A673 (cell line): Measurements from ENCODE around the gene EIF5. TPM values are rescaled to one million over a fixed set of nuclear protein-coding genes. Genes with fewer than 3 reads are reported as not detected.

Experiments
- BruUV-seq: library from RNA; stranded (reverse); fragments of 400-500 nt; replicated peaks from 2 replicates; lab custom pipeline; 2021; lab: Mats Ljungman, UMichigan
- CTCF ChIA-PET: fragments of 300-600 bp; sonication (Branson Sonifier 250); formaldehyde crosslinking; loops from one replicate; lab custom pipeline; 2022; ENCODE audit warnings: antibody characterized with exemption; lab: Charles Lee
- POLR2A ChIA-PET: fragments of 300-600 bp; sonication (Branson Sonifier 250); formaldehyde crosslinking; loops from one replicate; lab custom pipeline; 2022; ENCODE audit warnings: antibody characterized with exemption; ENCODE audit not compliant: low non-redundant PET; lab: Charles Lee
- DNase-seq: peaks from one replicate; pipeline ENCODE4 v3.0.0-alpha.2; 2015; ENCODE audit warnings: low spot score
- H3K27ac ChIP-seq: fragments of 200-600 bp; sonication (generic); 2 replicates; pipeline ENCODE4 v1.5.1; 2016; ENCODE audit warnings: mixed run types, low read depth, mild to moderate bottlenecking, mixed read lengths, antibody characterized with exemption, low read length; ENCODE audit not compliant: poor library complexity, severe bottlenecking
- H3K27me3 ChIP-seq: fragments of 200-600 bp; sonication (generic); replicated peaks from 2 replicates; pipeline ENCODE4 v1.6.1; 2017; ENCODE audit warnings: mixed run types, low read depth, mild to moderate bottlenecking, mixed read lengths, antibody characterized with exemption, low read length; ENCODE audit not compliant: insufficient read depth, poor library complexity
- H3K36me3 ChIP-seq: fragments of 200-600 bp; sonication (generic); 2 replicates; pipeline ENCODE4 v1.6.1; 2016; ENCODE audit warnings: mixed run types, mild to moderate bottlenecking, mixed read lengths, antibody characterized with exemption, low read length; ENCODE audit not compliant: insufficient read depth, poor library complexity, severe bottlenecking
- H3K4me1 ChIP-seq: fragments of 200-600 bp; sonication (generic); 2 replicates; pipeline ENCODE4 v1.6.1; 2017; ENCODE audit warnings: mixed run types, mild to moderate bottlenecking, mixed read lengths, antibody characterized with exemption, low read length; ENCODE audit not compliant: insufficient read depth, poor library complexity, severe bottlenecking
- H3K4me3 ChIP-seq: fragments of 200-600 bp; sonication (generic); 2 replicates; pipeline ENCODE4 v1.5.1; 2016; ENCODE audit warnings: low read depth, mixed run types, mild to moderate bottlenecking, mixed read lengths, low read length; ENCODE audit not compliant: poor library complexity, severe bottlenecking
- H3K9me3 ChIP-seq: fragments of 200-600 bp; sonication (generic); 2 replicates; pipeline ENCODE4 v1.6.1; 2016; ENCODE audit warnings: mixed run types, low read depth, mild to moderate bottlenecking, mixed read lengths, antibody characterized with exemption, low read length; ENCODE audit not compliant: poor library complexity, severe bottlenecking
- EZH2 ChIP-seq: fragments of 200-600 bp; sonication (generic); IDR thresholded peaks from 2 replicates; pipeline ENCODE4 v1.6.1; 2017; ENCODE audit warnings: borderline replicate concordance, low read depth, mild to moderate bottlenecking, mixed read lengths, antibody characterized with exemption, low read length; ENCODE audit not compliant: poor library complexity, severe bottlenecking
- intact Hi-C: fragments of 100-400 bp; cut with micrococcal nuclease; formaldehyde crosslinking; loops from one replicate; pipeline ENCODE4 v1.10.0; 2022; ENCODE audit not compliant: unreplicated experiment
- total RNA-seq: library from RNA; stranded (reverse); gene quantifications from 2 replicates; pipeline ENCODE4 v1.2.3, GENCODE V29; 2021
- TF ChIP-seq, protein P1 (sequence below): fragments of 300-800, 200-600 bp; sonication (generic); conservative IDR thresholded peaks from 2 replicates; pipeline ENCODE4 v1.5.1; 2017; ENCODE audit warnings: low read depth, mild to moderate bottlenecking, antibody characterized with exemption, low read length, moderate library complexity, mixed read lengths

The EIF5 gene
- total RNA-seq, 1 experiment from 2014 or later: 446 TPM

DNA sequence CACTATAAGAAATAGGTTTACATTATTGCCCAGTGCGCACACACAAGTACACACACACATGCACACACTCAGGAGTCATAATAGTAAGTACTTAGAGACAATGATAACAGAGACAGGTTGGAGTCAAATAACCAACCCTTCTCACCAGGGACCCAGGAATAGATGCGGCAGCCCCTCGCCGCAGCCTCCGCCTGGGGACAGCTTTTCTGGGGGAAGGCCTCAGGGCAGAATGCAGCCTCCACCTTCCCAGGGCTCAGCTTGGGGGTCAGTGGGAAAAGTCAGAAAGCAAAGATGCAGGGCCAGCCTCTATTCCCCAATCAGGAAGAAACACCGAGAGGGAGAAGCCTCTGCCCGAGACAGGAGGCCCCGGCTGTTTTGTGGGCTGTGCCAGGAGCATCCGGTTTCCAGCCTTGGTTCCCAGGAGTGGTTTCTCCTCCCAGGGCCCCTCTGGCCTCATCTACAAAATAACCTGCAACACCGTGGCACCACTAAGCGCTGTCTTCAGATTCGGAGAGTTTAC is 23.4 kb upstream of the EIF5 start:
- Histone ChIP-seq H3K36me3 (no peaks in the 10 kb centered on the region), H3K27me3 (no peaks in the 10 kb centered on the region), H3K4me1 (peaks cover 4% of the 10 kb centered on the region), H3K27ac (no peak overlapping the region), H3K9me3 (peaks cover 3% of the 10 kb centered on the region), H3K4me3 (no peak overlapping the region)
- no TSS peak for BruUV-seq
- ChIA-PET CTCF (no interaction called here), POLR2A (no interaction called here)
- no peak for DNase-seq
- TF ChIP-seq EZH2: no peak
- TF ChIP-seq, protein P1, sequence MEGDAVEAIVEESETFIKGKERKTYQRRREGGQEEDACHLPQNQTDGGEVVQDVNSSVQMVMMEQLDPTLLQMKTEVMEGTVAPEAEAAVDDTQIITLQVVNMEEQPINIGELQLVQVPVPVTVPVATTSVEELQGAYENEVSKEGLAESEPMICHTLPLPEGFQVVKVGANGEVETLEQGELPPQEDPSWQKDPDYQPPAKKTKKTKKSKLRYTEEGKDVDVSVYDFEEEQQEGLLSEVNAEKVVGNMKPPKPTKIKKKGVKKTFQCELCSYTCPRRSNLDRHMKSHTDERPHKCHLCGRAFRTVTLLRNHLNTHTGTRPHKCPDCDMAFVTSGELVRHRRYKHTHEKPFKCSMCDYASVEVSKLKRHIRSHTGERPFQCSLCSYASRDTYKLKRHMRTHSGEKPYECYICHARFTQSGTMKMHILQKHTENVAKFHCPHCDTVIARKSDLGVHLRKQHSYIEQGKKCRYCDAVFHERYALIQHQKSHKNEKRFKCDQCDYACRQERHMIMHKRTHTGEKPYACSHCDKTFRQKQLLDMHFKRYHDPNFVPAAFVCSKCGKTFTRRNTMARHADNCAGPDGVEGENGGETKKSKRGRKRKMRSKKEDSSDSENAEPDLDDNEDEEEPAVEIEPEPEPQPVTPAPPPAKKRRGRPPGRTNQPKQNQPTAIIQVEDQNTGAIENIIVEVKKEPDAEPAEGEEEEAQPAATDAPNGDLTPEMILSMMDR: no peak
- intact Hi-C loops: no loop called here

DNA sequence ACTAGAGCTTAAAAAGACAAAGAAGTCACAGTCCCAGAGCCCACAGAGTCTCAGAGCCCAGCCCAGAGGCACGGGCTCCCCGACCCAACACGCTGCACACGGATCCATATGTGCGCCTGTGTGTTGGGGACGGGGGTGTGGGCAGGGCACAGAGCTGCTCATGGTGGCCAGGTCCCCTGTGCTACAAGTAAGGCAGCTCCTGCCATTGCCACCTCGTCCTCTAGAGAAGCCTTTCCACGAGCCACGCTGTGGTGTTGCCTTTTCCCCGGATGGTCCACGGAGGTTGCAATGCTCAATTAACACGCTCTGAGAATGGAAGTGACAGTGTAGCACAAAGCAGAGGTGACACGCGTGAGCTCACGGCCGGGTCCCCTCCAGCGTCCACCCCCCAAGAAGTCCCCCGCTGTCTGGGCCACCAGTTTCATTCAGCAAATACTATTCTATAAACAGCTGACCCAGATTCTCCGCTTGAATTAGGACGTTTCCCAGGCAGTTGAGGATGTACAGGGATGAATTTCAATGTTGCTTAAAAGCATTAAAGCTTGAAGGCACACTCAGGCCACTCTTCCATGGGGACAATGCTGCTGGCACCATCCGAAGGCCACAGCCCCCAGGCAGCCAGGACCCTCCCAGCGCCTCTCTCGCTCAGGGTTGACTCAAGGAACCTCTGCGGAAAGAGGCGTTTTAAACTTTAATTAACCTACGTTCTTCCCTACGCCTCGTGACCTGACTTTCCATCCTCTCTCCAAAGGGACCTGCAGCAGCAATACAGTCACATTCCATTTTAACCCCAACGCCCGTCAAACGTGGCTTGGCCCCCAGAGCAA is 22.7 kb upstream of the EIF5 start:
- Histone ChIP-seq H3K27ac (no peak overlapping the region), H3K4me3 (no peak overlapping the region), H3K4me1 (peaks cover 4% of the 10 kb centered on the region), H3K36me3 (no peaks in the 10 kb centered on the region), H3K27me3 (no peaks in the 10 kb centered on the region), H3K9me3 (peaks cover 1% of the 10 kb centered on the region)
- DNase-seq: no peak
- ChIA-PET CTCF (no interaction called here), POLR2A (no interaction called here)
- intact Hi-C loops: no loop called here
- TF ChIP-seq, protein P1: no peak
- TF ChIP-seq EZH2: no peak
- BruUV-seq: no TSS peak

DNA sequence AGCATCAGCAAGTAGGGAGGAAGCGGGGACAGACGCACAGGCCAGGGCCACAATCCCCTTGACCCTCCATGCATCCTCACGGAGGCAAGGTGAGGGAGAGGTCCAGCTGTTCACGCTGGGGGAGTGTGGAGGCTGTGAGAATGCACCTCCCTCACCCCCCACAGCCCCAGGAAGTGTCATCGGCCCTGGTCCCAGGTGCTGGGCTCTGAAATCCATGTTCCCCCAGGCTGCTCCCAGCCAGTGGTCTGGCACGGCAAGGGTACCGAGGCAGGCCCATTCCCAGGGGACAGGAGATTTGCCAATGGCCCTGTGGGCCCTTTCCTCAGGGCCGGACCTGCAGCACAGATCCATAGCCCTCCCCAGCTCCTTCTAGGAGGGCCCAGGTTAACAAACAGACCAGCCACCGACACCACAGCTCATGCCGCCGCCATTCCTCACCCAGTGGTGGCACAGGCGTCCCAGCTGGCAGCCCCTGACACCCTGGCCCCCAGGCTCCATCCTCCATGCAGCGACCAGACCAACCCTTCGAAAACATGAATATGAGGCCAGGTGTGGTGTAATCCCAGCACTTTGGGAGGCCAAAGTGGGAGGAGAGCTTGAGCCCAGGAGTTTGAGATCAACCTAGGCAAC is 21.9 kb upstream of the EIF5 start:
- no peak overlapping the region for H3K4me3 ChIP-seq
- no peaks in the 10 kb centered on the region for H3K36me3 ChIP-seq
- no peak overlapping the region for H3K27ac ChIP-seq
- H3K27me3 ChIP-seq: no peaks in the 10 kb centered on the region
- intact Hi-C loops: no loop called here
- TF ChIP-seq EZH2: no peak
- TF ChIP-seq, protein P1: no peak
- no peak for DNase-seq
- POLR2A ChIA-PET: no interaction called here
- CTCF ChIA-PET: no interaction called here
- H3K4me1 ChIP-seq: peaks cover 4% of the 10 kb centered on the region
- no TSS peak for BruUV-seq
- H3K9me3 ChIP-seq: no peaks in the 10 kb centered on the region
